Activated naive CD4-positive, alpha-beta T cell treated with anti-CD3 and anti-CD28 coated beads, Interleukin-2, amount 10 ng/mL, durations not matched to agents 7 days and 5 days (primary cell): Measurements from ENCODE around the gene GPR15LG.

Experiments used
- CTCF ChIA-PET: fragments of 350-600 bp; sonication (Branson Sonifier 250); formaldehyde crosslinking; loops from one replicate; lab custom pipeline; 2021; ENCODE audit warnings: antibody characterized with exemption; lab: Charles Lee
- DNase-seq: peaks from one replicate; pipeline ENCODE4 v3.0.0-alpha.2; 2020
- H3K27ac Mint-ChIP-seq: one replicate; pipeline ENCODE4 v1.8.0; 2021; ENCODE audit warnings: mild to moderate bottlenecking, moderate library complexity, mixed read lengths
- H3K27me3 Mint-ChIP-seq: one replicate; pipeline ENCODE4 v1.8.0; 2021; ENCODE audit warnings: mild to moderate bottlenecking, mixed read lengths
- H3K36me3 Mint-ChIP-seq: one replicate; pipeline ENCODE4 v1.8.0; 2021; ENCODE audit warnings: mixed read lengths
- H3K4me1 Mint-ChIP-seq: one replicate; pipeline ENCODE4 v1.8.0; 2021; ENCODE audit warnings: mixed read lengths
- H3K4me3 Mint-ChIP-seq: one replicate; pipeline ENCODE4 v1.8.0; 2021; ENCODE audit warnings: mild to moderate bottlenecking, moderate library complexity, mixed read lengths
- H3K9me3 Mint-ChIP-seq: one replicate; pipeline ENCODE4 v1.8.0; 2021; ENCODE audit warnings: mixed read lengths

GPR15LG gene

GRCh38 chr10:84188815-84189214 lies 15.2 kb downstream of the GPR15LG start:
- Mint-ChIP-seq H3K9me3 (no peaks in the 10 kb centered on the region), H3K27ac (no peak overlapping the region), H3K36me3 (no peaks in the 10 kb centered on the region), H3K4me1 (peaks cover 23% of the 10 kb centered on the region), H3K4me3 (no peak overlapping the region), H3K27me3 (peaks cover 21% of the 10 kb centered on the region)
- CTCF ChIA-PET: interaction anchor here (1.5 to 2.0 kb wide), 2 partner anchors 17 to 32 kb away, joined by 3 to 9 read pairs; no protein-coding TSS in a partner anchor
- peak; percentile 2 for DNase-seq

GRCh38 chr10:84190621-84191020 lies 17.0 kb downstream of the GPR15LG start:
- Mint-ChIP-seq H3K27ac (no peak overlapping the region), H3K36me3 (no peaks in the 10 kb centered on the region), H3K4me3 (no peak overlapping the region), H3K9me3 (no peaks in the 10 kb centered on the region), H3K4me1 (peaks cover 15% of the 10 kb centered on the region), H3K27me3 (peaks cover 39% of the 10 kb centered on the region)
- peak; percentile 20 for DNase-seq
- CTCF ChIA-PET: interaction anchor here (1.3 to 2.3 kb wide), 3 partner anchors 13 to 42 kb away, joined by 4 to 9 read pairs (median 4); no protein-coding TSS in a partner anchor

GRCh38 chr10:84191106-84191505 lies 17.5 kb downstream of the GPR15LG start:
- Mint-ChIP-seq H3K4me3 (no peak overlapping the region), H3K36me3 (no peaks in the 10 kb centered on the region), H3K9me3 (no peaks in the 10 kb centered on the region), H3K27me3 (peaks cover 44% of the 10 kb centered on the region), H3K27ac (no peak overlapping the region), H3K4me1 (peaks cover 15% of the 10 kb centered on the region)
- CTCF ChIA-PET: interaction anchor here (0.8 to 2.3 kb wide), 6 partner anchors 13 to 43 kb away, joined by 3 to 9 read pairs (median 4); no protein-coding TSS in a partner anchor
- peak; percentile 61 for DNase-seq

- CTCF ChIA-PET: interaction anchor here (1.1 to 1.8 kb wide), 2 partner anchors 11 to 45 kb away, joined by 3 to 8 read pairs; no protein-coding TSS in a partner anchor
- Mint-ChIP-seq H3K27ac (no peak overlapping the region), H3K4me3 (no peak overlapping the region)
Observed at GRCh38 chr10:84193327-84193726, 19.7 kb downstream of the GPR15LG start.

GRCh38 chr10:84193846-84194423 lies 20.3 kb downstream of the GPR15LG start:
- Mint-ChIP-seq H3K27ac (no peak overlapping the region), H3K9me3 (no peaks in the 10 kb centered on the region), H3K4me3 (peak overlapping the region; percentile 31), H3K27me3 (peaks cover 72% of the 10 kb centered on the region), H3K4me1 (peaks cover 15% of the 10 kb centered on the region), H3K36me3 (no peaks in the 10 kb centered on the region)
- no peak for DNase-seq
- CTCF ChIA-PET: interaction anchor here (1.8 kb wide), 1 partner anchor 46 kb away, joined by 8 read pairs; no protein-coding TSS in a partner anchor

More at GRCh38 chr10:84193327-84193726, 19.7 kb downstream of the GPR15LG start:
- Mint-ChIP-seq H3K36me3 (no peaks in the 10 kb centered on the region), H3K27me3 (peaks cover 66% of the 10 kb centered on the region), H3K9me3 (no peaks in the 10 kb centered on the region), H3K4me1 (peaks cover 15% of the 10 kb centered on the region)
- DNase-seq: no peak

- Mint-ChIP-seq H3K27ac (no peak within 1 kb of the TSS), H3K9me3 (no peaks in the 10 kb centered on the region), H3K27me3 (peaks cover 75% of the 10 kb centered on the region), H3K4me1 (peaks cover 15% of the 10 kb centered on the region), H3K4me3 (peak within 1 kb of the TSS; percentile 31), H3K36me3 (no peaks in the 10 kb centered on the region)
- CTCF ChIA-PET: interaction anchor here (0.9 to 1.8 kb wide), 2 partner anchors 46 to 47 kb away, joined by 4 to 8 read pairs; no protein-coding TSS in a partner anchor
- DNase-seq: peak; percentile 63
Observed at GRCh38 chr10:84194424-84195043, 20.9 kb downstream of the GPR15LG start, which contains the start of gene CDHR1. Gene CDHR1 (plus strand): TSS chr10:84194537. CDS start chr10:84194761, 224 bp downstream.

- DNase-seq: no peak
- Mint-ChIP-seq H3K27me3 (peaks cover 75% of the 10 kb centered on the region), H3K4me3 (peak overlapping the region; percentile 26), H3K36me3 (no peaks in the 10 kb centered on the region), H3K9me3 (no peaks in the 10 kb centered on the region), H3K4me1 (peaks cover 14% of the 10 kb centered on the region), H3K27ac (no peak overlapping the region)
- CTCF ChIA-PET: interaction anchor here (0.9 kb wide), 1 partner anchor 47 kb away, joined by 4 read pairs; no protein-coding TSS in a partner anchor
Observed at GRCh38 chr10:84195044-84195830, 21.6 kb downstream of the GPR15LG start.

- H3K9me3 Mint-ChIP-seq: no peaks in the 10 kb centered on the region
- CTCF ChIA-PET: no interaction called here
- no peak overlapping the region for H3K4me3 Mint-ChIP-seq
- DNase-seq: no peak
- no peaks in the 10 kb centered on the region for H3K36me3 Mint-ChIP-seq
- no peak overlapping the region for H3K27ac Mint-ChIP-seq
- H3K27me3 Mint-ChIP-seq: peaks cover 78% of the 10 kb centered on the region
- H3K4me1 Mint-ChIP-seq: peaks cover 5% of the 10 kb centered on the region
Observed at GRCh38 chr10:84196083-84196482, 22.5 kb downstream of the GPR15LG start.

GRCh38 chr10:84196941-84197340 lies 23.3 kb downstream of the GPR15LG start:
- no peaks in the 10 kb centered on the region for H3K9me3 Mint-ChIP-seq
- no peak for DNase-seq
- CTCF ChIA-PET: interaction anchor here (1.5 to 1.6 kb wide), 2 partner anchors 17 to 49 kb away, joined by 5 to 6 read pairs; no protein-coding TSS in a partner anchor
- no peaks in the 10 kb centered on the region for H3K36me3 Mint-ChIP-seq
- H3K4me3 Mint-ChIP-seq: no peak overlapping the region
- H3K27me3 Mint-ChIP-seq: peaks cover 76% of the 10 kb centered on the region
- no peak overlapping the region for H3K27ac Mint-ChIP-seq
- no peaks in the 10 kb centered on the region for H3K4me1 Mint-ChIP-seq

GRCh38 chr10:84197643-84198042 lies 24.0 kb downstream of the GPR15LG start:
- no peak for DNase-seq
- Mint-ChIP-seq H3K4me1 (no peaks in the 10 kb centered on the region), H3K27me3 (peaks cover 69% of the 10 kb centered on the region), H3K9me3 (no peaks in the 10 kb centered on the region), H3K4me3 (no peak overlapping the region), H3K36me3 (no peaks in the 10 kb centered on the region), H3K27ac (no peak overlapping the region)
- CTCF ChIA-PET: interaction anchor here (1.5 to 1.6 kb wide), 2 partner anchors 16 to 49 kb away, joined by 5 to 6 read pairs; no protein-coding TSS in a partner anchor

GRCh38 chr10:84198206-84198915 lies 24.8 kb downstream of the GPR15LG start:
- H3K4me3 Mint-ChIP-seq: no peak overlapping the region
- H3K9me3 Mint-ChIP-seq: no peaks in the 10 kb centered on the region
- H3K4me1 Mint-ChIP-seq: no peaks in the 10 kb centered on the region
- H3K27ac Mint-ChIP-seq: no peak overlapping the region
- CTCF ChIA-PET: interaction anchor here (1.5 to 1.6 kb wide), 2 partner anchors 16 to 50 kb away, joined by 5 to 6 read pairs; no protein-coding TSS in a partner anchor
- no peaks in the 10 kb centered on the region for H3K36me3 Mint-ChIP-seq
- DNase-seq: no peak
- H3K27me3 Mint-ChIP-seq: peaks cover 62% of the 10 kb centered on the region

- no peak overlapping the region for H3K4me3 Mint-ChIP-seq
- H3K27me3 Mint-ChIP-seq: peaks cover 41% of the 10 kb centered on the region
- no peaks in the 10 kb centered on the region for H3K4me1 Mint-ChIP-seq
- H3K36me3 Mint-ChIP-seq: no peaks in the 10 kb centered on the region
- H3K27ac Mint-ChIP-seq: no peak overlapping the region
- no peaks in the 10 kb centered on the region for H3K9me3 Mint-ChIP-seq
- CTCF ChIA-PET: interaction anchor here (1.4 kb wide), 2 partner anchors 51 to 53 kb away, joined by 3 to 7 read pairs; no protein-coding TSS in a partner anchor
- no peak for DNase-seq
Observed at GRCh38 chr10:84200537-84201243, 27.1 kb downstream of the GPR15LG start.

- CTCF ChIA-PET: interaction anchor here (1.4 to 8.0 kb wide), 3 partner anchors 52 to 54 kb away, joined by 3 to 146 read pairs (median 7); no protein-coding TSS in a partner anchor
- Mint-ChIP-seq H3K27me3 (peaks cover 37% of the 10 kb centered on the region), H3K27ac (peak overlapping the region; percentile 28), H3K4me3 (no peak overlapping the region), H3K4me1 (no peaks in the 10 kb centered on the region), H3K9me3 (no peaks in the 10 kb centered on the region), H3K36me3 (no peaks in the 10 kb centered on the region)
- no peak for DNase-seq
Observed at GRCh38 chr10:84201244-84201606, 27.6 kb downstream of the GPR15LG start.
